GM18508 (cell line): ENCODE measurements around the gene GLI2.

ENCODE experiments used
- ATAC-seq: cut with Tn5 transposase; IDR thresholded peaks from one replicate; pipeline ENCODE4 v1.9.1; 2021; ENCODE audit warnings: moderate number of reproducible peaks; ENCODE audit not compliant: insufficient read depth, unreplicated experiment

Gene GLI2

GRCh38 chr2:120735746-120736170 is at the start of gene GLI2:
Gene GLI2 (plus strand): TSS chr2:120735868. CDS start chr2:120797321, 61,453 bp downstream.
- ATAC-seq = no peak

GRCh38 chr2:120685974-120686297 is 49.7 kb upstream of the GLI2 start:
- no peak for ATAC-seq

GRCh38 chr2:120686511-120687168 is 49.0 kb upstream of the GLI2 start:
- ATAC-seq = no peak

GRCh38 chr2:120687210-120687609 is 48.5 kb upstream of the GLI2 start:
- no peak for ATAC-seq

- no peak for ATAC-seq
Observed at GRCh38 chr2:120690521-120690920, 45.1 kb upstream of the GLI2 start.

GRCh38 chr2:120691410-120691809 is 44.3 kb upstream of the GLI2 start:
- no peak for ATAC-seq

GRCh38 chr2:120692691-120693090 is 43.0 kb upstream of the GLI2 start:
- ATAC-seq = no peak

- ATAC-seq = no peak
Observed at GRCh38 chr2:120693121-120693520, 42.5 kb upstream of the GLI2 start.

- no peak for ATAC-seq
Observed at GRCh38 chr2:120694034-120694433, 41.6 kb upstream of the GLI2 start.

- no peak for ATAC-seq
Observed at GRCh38 chr2:120697471-120697870, 38.2 kb upstream of the GLI2 start.

GRCh38 chr2:120699292-120699691 is 36.4 kb upstream of the GLI2 start:
- no peak for ATAC-seq

GRCh38 chr2:120700659-120701058 is 35.0 kb upstream of the GLI2 start:
- no peak for ATAC-seq

GRCh38 chr2:120701096-120701495 is 34.6 kb upstream of the GLI2 start:
- no peak for ATAC-seq

GRCh38 chr2:120701499-120701898 is 34.2 kb upstream of the GLI2 start:
- no peak for ATAC-seq

- no peak for ATAC-seq
Observed at GRCh38 chr2:120702061-120702460, 33.6 kb upstream of the GLI2 start.

- ATAC-seq = no peak
Observed at GRCh38 chr2:120702801-120703200, 32.9 kb upstream of the GLI2 start.

- no peak for ATAC-seq
Observed at GRCh38 chr2:120703330-120703994, 32.2 kb upstream of the GLI2 start.

- ATAC-seq = no peak
Observed at GRCh38 chr2:120704696-120705095, 31.0 kb upstream of the GLI2 start.

GRCh38 chr2:120707816-120708215 is 27.9 kb upstream of the GLI2 start:
- ATAC-seq = no peak

- ATAC-seq = no peak
Observed at GRCh38 chr2:120708944-120709607, 26.6 kb upstream of the GLI2 start.

GRCh38 chr2:120709608-120710041 is 26.0 kb upstream of the GLI2 start:
- no peak for ATAC-seq

GRCh38 chr2:120710256-120710655 is 25.4 kb upstream of the GLI2 start:
- ATAC-seq = no peak
